CD14-positive monocyte (primary cell): ENCODE results near the gene PPP6R3. TPM values are rescaled to one million over a fixed set of nuclear protein-coding genes. Genes with fewer than 3 reads are reported as not detected.
A peak's percentile ranks its signal among the peaks of the same experiment; 100 is the strongest.

ENCODE experiments used
- DNase-seq, 3 donors: peaks; one replicate each; pipeline ENCODE4 v3.0.0-alpha.2; 2011 to 2022
- H2AFZ ChIP-seq: 2 replicates; pipeline ENCODE4 v1.6.0; 2012; ENCODE audit warnings: mild to moderate bottlenecking, low read depth, low read length, inconsistent platforms; ENCODE audit not compliant: insufficient read depth, poor library complexity, severe bottlenecking
- H3K27ac ChIP-seq, 2 donors: 1 replicate in 1 of 2; 2 replicates in 1 of 2; pipeline ENCODE4 v1.5.1; 2012 to 2013; ENCODE audit warnings: low read length in 2 of 2, control low read depth in 1 of 2, inconsistent platforms in 1 of 2, low read depth in 1 of 2, mild to moderate bottlenecking in 1 of 2
- H3K27me3 ChIP-seq, 2 donors: one replicate each; pipeline versions ENCODE4 v1.6.0 to v1.6.1; 2011 to 2013; ENCODE audit warnings: low read length in 2 of 2; ENCODE audit not compliant: control insufficient read depth in 2 of 2, insufficient read depth in 2 of 2
- H3K36me3 ChIP-seq, 2 donors: replicated peaks in 1 of 2; 1 replicate in 1 of 2; 2 replicates in 1 of 2; pipeline versions ENCODE4 v1.5.1 to v1.6.1; 2012 to 2013; ENCODE audit warnings: low read length in 2 of 2, control low read depth in 1 of 2, inconsistent platforms in 1 of 2, mild to moderate bottlenecking in 1 of 2; ENCODE audit not compliant: insufficient read depth in 2 of 2, control insufficient read depth in 1 of 2
- H3K4me1 ChIP-seq, 2 donors: 1 replicate in 1 of 2; 2 replicates in 1 of 2; pipeline versions ENCODE4 v1.5.1 to v1.6.1; 2012 to 2013; ENCODE audit warnings: low read length in 2 of 2, control low read depth in 1 of 2, inconsistent platforms in 1 of 2, mild to moderate bottlenecking in 1 of 2, moderate library complexity in 1 of 2; ENCODE audit not compliant: insufficient read depth in 2 of 2, control insufficient read depth in 1 of 2
- H3K4me2 ChIP-seq: replicated peaks from 2 replicates; pipeline ENCODE3; 2012; ENCODE audit warnings: low read length, moderate library complexity, mild to moderate bottlenecking; ENCODE audit not compliant: poor library complexity, severe bottlenecking; ENCODE audit errors: extremely low read depth
- H3K4me3 ChIP-seq, 3 experiments: fragments of 200-600 bp in 1 of 3; sonication (generic) in 1 of 3; replicated peaks in 1 of 3; 1 replicate in 2 of 3; 2 replicates in 1 of 3; pipeline ENCODE4 v1.5.1; 2011 to 2013; ENCODE audit warnings: low read length in 3 of 3, mild to moderate bottlenecking in 3 of 3, control low read depth in 2 of 3, low read depth in 2 of 3, inconsistent platforms in 1 of 3, moderate library complexity in 1 of 3
- H3K79me2 ChIP-seq: 2 replicates; pipeline ENCODE4 v1.6.0; 2012; ENCODE audit warnings: mild to moderate bottlenecking, control low read depth, inconsistent platforms, low read length, moderate library complexity; ENCODE audit not compliant: insufficient read depth
- H3K9ac ChIP-seq: 2 replicates; pipeline ENCODE4 v1.6.0; 2017; ENCODE audit warnings: low read length, mild to moderate bottlenecking; ENCODE audit not compliant: insufficient read depth, poor library complexity, severe bottlenecking
- H3K9me3 ChIP-seq, 2 donors: replicated peaks in 1 of 2; 1 replicate in 1 of 2; 2 replicates in 1 of 2; pipeline versions ENCODE4 v1.5.1 to v1.6.1; 2012 to 2013; ENCODE audit warnings: low read length in 2 of 2, control low read depth in 1 of 2; ENCODE audit not compliant: control insufficient read depth in 1 of 2, insufficient read depth in 1 of 2
- H4K20me1 ChIP-seq: 2 replicates; pipeline ENCODE4 v1.6.0; 2012; ENCODE audit warnings: mild to moderate bottlenecking, low read length, control low read depth, moderate library complexity; ENCODE audit not compliant: insufficient read depth
- H3K27ac Mint-ChIP-seq, 7 donors: one replicate each; pipeline ENCODE4 v1.8.0; 2020; ENCODE audit warnings: mild to moderate bottlenecking in 7 of 7, mixed read lengths in 7 of 7, moderate library complexity in 6 of 7, inconsistent platforms in 2 of 7
- H3K27me3 Mint-ChIP-seq, 3 donors: one replicate each; pipeline ENCODE4 v1.8.0; 2021 to 2022; ENCODE audit warnings: low read depth in 3 of 3, mild to moderate bottlenecking in 3 of 3, mixed read lengths in 3 of 3, moderate library complexity in 3 of 3, inconsistent platforms in 1 of 3
- H3K36me3 Mint-ChIP-seq, 2 donors: one replicate each; pipeline ENCODE4 v1.8.0; 2020; ENCODE audit warnings: mixed read lengths in 2 of 2, inconsistent platforms in 1 of 2, mild to moderate bottlenecking in 1 of 2
- H3K4me1 Mint-ChIP-seq: one replicate; pipeline ENCODE4 v1.8.0; 2020; ENCODE audit warnings: mild to moderate bottlenecking, mixed read lengths
- H3K4me3 Mint-ChIP-seq, 2 donors: one replicate each; pipeline ENCODE4 v1.8.0; 2020; ENCODE audit warnings: mild to moderate bottlenecking in 2 of 2, mixed read lengths in 2 of 2, moderate library complexity in 1 of 2
- H3K9me3 Mint-ChIP-seq, 7 donors: one replicate each; pipeline ENCODE4 v1.8.0; 2020 to 2022; ENCODE audit warnings: mixed read lengths in 7 of 7, mild to moderate bottlenecking in 6 of 7, moderate library complexity in 6 of 7, inconsistent platforms in 2 of 7
- CTCF ChIP-seq: fragments of 200-600 bp; IDR thresholded peaks from one replicate; pipeline ENCODE4 v1.8.0; 2022; ENCODE audit warnings: antibody characterized with exemption, mild to moderate bottlenecking
- WGBS: methylation state at CpG from one replicate; pipeline ENCODE4 v1.1.5; 2013; ENCODE audit warnings: missing lambda C conversion rate; ENCODE audit not compliant: insufficient coverage; 5-methylcytosine and 5-hydroxymethylcytosine counted together
- intact Hi-C, 2 donors: fragments of 100-400 bp; cut with micrococcal nuclease; formaldehyde crosslinking; loops; one replicate each; pipeline versions ENCODE4 v1.15.0 to v1.15.1; 2023
- polyA plus RNA-seq, 3 donors: library from polyadenylated mRNA; depleted of rRNA in 1 of 3; unstranded in 2 of 3; stranded (reverse) in 1 of 3; fragments of 300-500 nt in 2 of 3; fragments of >200 nt in 1 of 3; fragmentation: Illumina TruSeq in 2 of 3; gene quantifications; 1 replicate in 2 of 3; 2 replicates in 1 of 3; pipeline ENCODE4 v1.2.3, GENCODE V29; 2012 to 2021

The PPP6R3 gene
- polyA plus RNA-seq, 3 donors, result 22.9 to 39.4 (median 38.1) TPM

GRCh38 chr11:68535098-68535497, 74.5 kb downstream of the PPP6R3 start:
- Histone ChIP-seq H3K9me3 (no peaks in the 10 kb centered on the region), H3K27me3 (no peaks in the 10 kb centered on the region), H3K4me1 (peaks cover 6 to 13% of the 10 kb centered on the region in 2 donors), H3K27ac (no peak overlapping the region), H2AFZ (no peak overlapping the region), H3K4me3 (no peak overlapping the region), H3K9ac (no peak overlapping the region), H3K79me2 (peaks cover 92% of the 10 kb centered on the region), H3K4me2 (no peak overlapping the region), H4K20me1 (peaks cover 98% of the 10 kb centered on the region), H3K36me3 (peaks cover 38 to 83% of the 10 kb centered on the region in 2 donors)
- TF ChIP-seq CTCF, result no peak
- H3K4me3 Mint-ChIP-seq, result no peak overlapping the region
- no peak for DNase-seq
- H3K27me3 Mint-ChIP-seq, result no peaks in the 10 kb centered on the region
- intact Hi-C loops, result no loop called here
- peaks cover 49 to 65% of the 10 kb centered on the region in 2 donors for H3K36me3 Mint-ChIP-seq
- 86% methylated on average over 7 of the region's 8 CpGs for WGBS
- H3K9me3 Mint-ChIP-seq, result no peaks in the 10 kb centered on the region
- H3K4me1 Mint-ChIP-seq, result peaks cover 21% of the 10 kb centered on the region
- peak overlapping the region in 3 of 7 donors; percentile 3 to 21 (median 8) for H3K27ac Mint-ChIP-seq

DNA sequence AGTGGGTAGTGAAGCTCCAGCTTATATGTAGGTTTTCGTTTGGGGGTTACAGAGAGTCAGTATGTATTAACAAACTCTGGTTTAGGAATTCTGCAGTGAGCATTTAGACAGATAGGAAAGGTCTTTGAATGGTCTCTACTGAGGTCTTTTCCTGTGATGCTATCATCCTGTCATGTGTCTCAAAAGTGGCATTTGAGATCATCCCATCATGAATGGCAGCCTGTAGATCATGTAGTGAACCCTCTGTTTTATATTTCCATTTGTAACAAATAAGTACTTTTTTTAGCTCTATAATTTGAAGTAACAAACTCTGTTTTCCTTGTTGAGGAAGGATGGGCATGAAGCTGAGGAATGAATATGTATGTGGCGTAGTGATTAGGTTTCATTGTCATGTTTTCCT, 76.2 kb downstream of the PPP6R3 start:
- Mint-ChIP-seq H3K36me3 (peaks cover 59 to 79% of the 10 kb centered on the region in 2 donors), H3K27me3 (no peaks in the 10 kb centered on the region), H3K9me3 (no peaks in the 10 kb centered on the region), H3K4me1 (peaks cover 28% of the 10 kb centered on the region), H3K27ac (peak overlapping the region in 1 of 7 donors; percentile 63), H3K4me3 (no peak overlapping the region)
- Histone ChIP-seq H4K20me1 (peaks cover 97% of the 10 kb centered on the region), H3K9me3 (no peaks in the 10 kb centered on the region), H3K4me1 (peaks cover 6 to 13% of the 10 kb centered on the region in 2 donors), H2AFZ (no peak overlapping the region), H3K9ac (no peak overlapping the region), H3K27me3 (no peaks in the 10 kb centered on the region), H3K4me3 (no peak overlapping the region), H3K79me2 (peaks cover 92% of the 10 kb centered on the region), H3K4me2 (no peak overlapping the region), H3K27ac (peak overlapping the region in 1 of 2 donors; percentile 12), H3K36me3 (peaks cover 45 to 88% of the 10 kb centered on the region in 2 donors)
- intact Hi-C loops, result no loop called here
- 80% methylated on average over 1 of the region's 2 CpGs for WGBS
- DNase-seq, result no peak
- TF ChIP-seq CTCF, result no peak
